Measurements from ENCODE around the gene CNTNAP2.
"Not testable (repeated sequence)": the region's sequence is repeated elsewhere in the genome, so short reads cannot be mapped to it uniquely, and the experiment has no call there.

Gene CNTNAP2

DNA sequence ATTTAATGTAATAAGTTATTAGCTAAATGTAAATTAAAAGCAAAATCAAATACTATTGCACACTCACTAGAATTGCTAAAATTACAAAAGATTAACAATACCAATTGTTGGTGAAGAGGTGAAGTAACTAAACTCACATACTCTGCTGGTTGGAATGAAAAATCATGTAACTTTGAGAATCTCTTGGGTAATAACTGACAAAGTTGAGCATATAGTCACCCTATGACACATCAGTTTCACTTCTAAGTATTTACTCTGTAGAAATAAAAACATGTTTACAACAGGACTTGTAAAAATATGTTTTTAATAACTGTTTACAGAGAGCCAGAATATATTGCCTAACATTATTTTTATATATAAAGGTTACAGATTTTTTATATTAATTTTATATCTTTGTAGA, 33.6 kb downstream of the CNTNAP2 start:
- DNase-seq (ENCODE audit: low spot score): no peak

DNA sequence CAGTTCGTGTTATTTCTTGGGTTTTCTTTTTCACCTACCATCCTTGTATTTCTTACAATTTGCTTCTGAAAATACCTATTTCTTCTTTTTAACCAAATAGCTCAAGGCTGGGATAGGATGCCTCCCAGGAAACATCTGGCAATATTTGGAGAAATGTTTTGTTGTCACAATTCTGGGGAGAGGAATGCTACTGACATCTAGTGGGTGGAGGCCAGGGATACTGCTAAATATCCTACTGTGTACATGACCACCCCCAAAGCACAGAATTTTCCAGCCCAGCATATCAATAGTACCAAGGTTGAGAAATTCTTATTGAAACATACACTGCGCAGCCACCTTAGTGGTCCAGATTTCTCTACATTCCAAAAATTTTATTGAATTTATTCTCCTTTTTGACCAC, 55.5 kb downstream of the CNTNAP2 start:
- no peak for DNase-seq (ENCODE audit: low spot score)

- no peak for DNase-seq (ENCODE audit: low spot score)
Observed at GRCh38 chr7:146175716-146176115, 59.1 kb downstream of the CNTNAP2 start.

GRCh38 chr7:146176860-146177259, 60.3 kb downstream of the CNTNAP2 start:
- no peak for DNase-seq (ENCODE audit: low spot score)

DNA sequence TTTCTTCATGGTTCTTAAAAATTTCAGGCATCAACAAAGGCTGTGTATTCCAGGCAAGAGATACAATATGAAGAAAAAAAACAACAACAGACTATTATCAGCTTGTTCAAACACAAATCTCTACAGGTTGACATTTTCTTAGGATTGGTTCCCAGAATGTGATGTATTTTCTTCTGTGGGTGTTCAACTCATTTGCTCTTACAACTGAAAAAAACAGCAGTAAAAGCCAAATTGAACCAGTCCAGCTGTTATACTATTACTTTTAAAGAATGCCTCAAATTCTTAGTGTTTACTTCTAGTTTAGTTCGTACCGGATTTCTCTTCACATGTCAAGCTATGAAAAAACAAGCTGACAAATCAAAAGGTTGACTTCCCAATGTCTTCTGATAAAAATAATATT, 60.7 kb downstream of the CNTNAP2 start:
- no peak for DNase-seq (ENCODE audit: low spot score)

- DNase-seq (ENCODE audit: low spot score): no peak
Observed at GRCh38 chr7:146185844-146186243, 69.2 kb downstream of the CNTNAP2 start.

GRCh38 chr7:146191428-146191827, 74.8 kb downstream of the CNTNAP2 start:
- not testable (repeated sequence) for DNase-seq (ENCODE audit: low spot score)

- DNase-seq (ENCODE audit: low spot score): no peak
Observed at GRCh38 chr7:146201945-146202344, 85.3 kb downstream of the CNTNAP2 start.

GRCh38 chr7:146206270-146206669, 89.7 kb downstream of the CNTNAP2 start:
- no peak for DNase-seq (ENCODE audit: low spot score)

DNA sequence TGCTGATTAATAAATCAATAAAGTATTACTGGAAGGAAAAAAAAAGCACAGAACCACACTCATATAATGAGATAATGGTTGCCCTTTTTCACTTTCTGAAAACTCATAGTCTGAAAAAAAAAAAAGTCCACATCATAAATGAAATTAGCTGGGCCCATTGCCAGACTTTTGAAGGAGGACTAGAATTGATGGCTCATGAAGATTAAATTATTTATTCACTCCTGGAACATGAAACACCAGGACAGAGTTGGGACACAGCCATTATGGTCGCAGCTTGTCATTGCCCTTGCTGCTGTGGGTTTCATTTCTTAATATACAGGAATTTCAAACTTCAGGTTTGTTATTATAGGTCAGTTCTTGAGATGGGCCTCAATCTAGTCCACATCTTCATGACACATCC, 91.9 kb downstream of the CNTNAP2 start:
- no peak for DNase-seq (ENCODE audit: low spot score)

DNA sequence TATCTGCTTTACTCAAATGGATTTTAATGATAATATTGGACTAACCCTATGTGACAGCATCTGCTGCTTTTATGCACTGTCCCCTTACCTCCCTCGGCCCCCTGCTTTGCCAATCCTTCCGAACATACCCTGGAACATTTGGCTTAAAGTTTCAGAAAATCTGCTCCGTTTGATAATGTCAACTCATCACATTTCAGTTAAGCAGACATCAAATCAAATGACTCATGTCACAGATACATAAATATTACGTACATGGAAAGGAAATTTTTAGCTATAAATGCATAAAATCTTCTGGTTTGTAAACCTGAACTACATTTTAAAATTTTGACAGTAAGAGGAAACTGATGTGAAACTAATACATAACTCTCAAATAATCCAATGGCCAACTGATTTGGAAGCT, 98.2 kb downstream of the CNTNAP2 start:
- DNase-seq (ENCODE audit: low spot score): no peak

- no peak for DNase-seq (ENCODE audit: low spot score)
Observed at GRCh38 chr7:146216396-146217041, 99.9 kb downstream of the CNTNAP2 start.

DNA sequence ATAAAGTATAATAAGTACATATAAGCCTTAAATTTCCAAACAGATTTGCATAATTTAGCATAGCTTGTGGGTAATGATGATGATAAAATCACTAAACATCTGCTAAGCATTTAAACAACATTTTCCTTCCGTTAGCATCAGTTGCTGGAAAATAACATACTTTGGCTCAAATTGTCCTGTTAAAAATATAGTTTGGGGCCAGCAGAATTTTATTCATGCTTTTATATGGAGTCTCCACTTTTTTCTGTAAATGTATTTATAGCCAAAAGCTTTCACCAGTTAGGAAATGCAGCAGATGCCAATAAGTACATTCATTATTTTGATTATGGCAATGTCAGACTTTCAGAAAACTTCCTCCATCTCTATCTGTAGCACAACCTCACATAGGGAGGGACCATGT, 107.2 kb downstream of the CNTNAP2 start:
- no peak for DNase-seq (ENCODE audit: low spot score)

GRCh38 chr7:146232604-146233003, 116.0 kb downstream of the CNTNAP2 start:
- DNase-seq (ENCODE audit: low spot score): no peak

GRCh38 chr7:146235195-146235594, 118.6 kb downstream of the CNTNAP2 start:
- DNase-seq (ENCODE audit: low spot score): no peak

DNA sequence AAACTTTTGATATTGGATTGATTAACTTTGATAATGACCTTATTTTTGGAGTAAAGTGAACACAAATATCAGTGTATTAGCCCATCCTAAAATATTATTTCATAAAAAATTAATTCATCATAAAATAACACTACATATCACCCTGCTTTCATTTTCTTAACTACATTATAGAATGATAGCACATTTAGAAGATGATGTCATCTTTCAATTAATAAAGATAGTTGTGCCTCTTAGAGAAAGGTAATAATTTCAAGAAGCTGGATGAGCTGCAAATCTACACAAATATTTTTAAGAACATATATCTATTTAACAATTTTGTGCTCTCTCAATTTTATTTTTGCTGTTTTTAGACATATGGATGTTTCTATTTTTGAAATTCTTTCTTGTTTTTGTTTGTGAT, 126.1 kb downstream of the CNTNAP2 start:
- DNase-seq (ENCODE audit: low spot score): no peak

- not testable (repeated sequence) for DNase-seq (ENCODE audit: low spot score)
Observed at GRCh38 chr7:146247991-146248390, 131.4 kb downstream of the CNTNAP2 start.

- DNase-seq (ENCODE audit: low spot score): not testable (repeated sequence)
Observed at GRCh38 chr7:146248744-146249143, 132.1 kb downstream of the CNTNAP2 start.

DNA sequence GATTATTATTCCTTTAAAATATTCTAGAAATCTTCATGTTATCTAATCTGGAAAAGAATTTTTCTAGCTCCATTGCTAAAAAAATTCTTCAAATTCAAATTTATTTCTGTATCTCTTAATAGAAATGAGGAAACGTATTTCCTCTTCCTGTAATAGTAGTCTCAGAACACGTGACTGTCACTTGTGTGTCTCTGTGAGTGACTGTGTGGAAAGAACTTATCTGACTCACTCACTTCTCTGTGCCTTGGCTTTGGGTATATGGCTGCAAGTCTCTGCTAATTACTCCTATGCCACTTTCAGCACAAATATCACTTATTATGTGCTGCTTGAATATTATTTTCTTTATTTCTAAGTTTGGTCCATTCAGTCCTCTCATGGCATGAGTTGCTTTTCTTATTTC, 132.7 kb downstream of the CNTNAP2 start:
- no peak for DNase-seq (ENCODE audit: low spot score)

DNA sequence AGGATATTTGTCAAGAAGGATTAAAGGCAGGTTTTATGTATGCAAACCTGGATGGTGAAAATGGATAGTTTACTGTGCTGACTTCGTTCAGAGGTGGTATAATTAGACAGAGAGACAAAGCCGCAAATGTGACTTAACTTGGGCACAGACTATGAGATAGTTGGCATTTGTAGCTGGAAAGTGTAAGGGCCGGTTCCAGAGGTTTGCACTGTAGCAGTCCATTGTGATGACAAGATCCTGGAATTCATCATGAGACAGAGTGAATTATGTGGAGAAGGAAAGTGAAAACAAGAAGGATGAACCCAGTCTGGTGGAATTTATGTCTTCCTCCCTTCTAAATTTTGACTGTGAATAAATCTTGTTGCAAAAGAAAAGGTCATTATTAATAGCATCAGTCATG, 139.0 kb downstream of the CNTNAP2 start:
- DNase-seq (ENCODE audit: low spot score): no peak

GRCh38 chr7:146262527-146262926, 145.9 kb downstream of the CNTNAP2 start:
- DNase-seq (ENCODE audit: low spot score): no peak

GRCh38 chr7:146276888-146277287, 160.3 kb downstream of the CNTNAP2 start:
- DNase-seq (ENCODE audit: low spot score): no peak

- DNase-seq (ENCODE audit: low spot score): no peak
Observed at GRCh38 chr7:146285418-146285817, 168.8 kb downstream of the CNTNAP2 start.

DNA sequence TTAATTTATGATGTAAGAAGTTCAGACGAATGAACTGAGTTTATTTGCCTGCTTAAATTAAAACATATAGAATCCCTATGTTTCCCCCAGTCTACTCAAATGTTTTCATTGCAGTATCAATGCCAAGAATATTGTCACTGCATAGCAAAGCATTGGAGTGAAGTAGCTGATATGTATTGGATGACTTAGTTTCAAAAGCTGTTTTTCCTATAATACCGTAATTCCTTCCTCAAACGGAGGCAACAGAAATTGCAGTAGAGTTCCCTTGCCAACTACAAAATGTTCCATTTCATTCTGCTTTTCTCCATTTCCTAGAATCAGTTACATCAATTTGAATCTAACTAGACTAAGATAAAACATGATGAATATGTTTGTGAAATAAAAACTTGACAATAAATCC, 174.1 kb downstream of the CNTNAP2 start:
- no peak for DNase-seq (ENCODE audit: low spot score)

GRCh38 chr7:146291900-146292299, 175.3 kb downstream of the CNTNAP2 start:
- DNase-seq (ENCODE audit: low spot score): no peak

All from AG08395 (cell line).